ENCODE data around the gene BCL7A. TPM values are rescaled to one million over a fixed set of nuclear protein-coding genes. Genes with fewer than 3 reads are reported as not detected.
"Not testable (repeated sequence)": the region's sequence is repeated elsewhere in the genome, so short reads cannot be mapped to it uniquely, and the experiment has no call there.

BCL7A gene
- total RNA-seq, 2 experiments from 2014 or later = 6.3 to 7.3 TPM

- H3K27ac Mint-ChIP-seq = no peak overlapping the region
Observed at GRCh38 chr12:122026706-122027333, 5.1 kb downstream of the BCL7A start.

GRCh38 chr12:122028165-122028904, 6.7 kb downstream of the BCL7A start:
- POLR2A ChIA-PET = no interaction called here
- no peak for DNase-seq

More at GRCh38 chr12:122026706-122027333, 5.1 kb downstream of the BCL7A start:
- no peak for ATAC-seq (ENCODE audit: low read depth)
- H3K27me3 Mint-ChIP-seq = peaks cover 5% of the 10 kb centered on the region
- no peak for DNase-seq
- H3K4me1 Mint-ChIP-seq = peaks cover 14% of the 10 kb centered on the region
- H3K36me3 Mint-ChIP-seq = no peaks in the 10 kb centered on the region
- no peak overlapping the region for H3K4me3 Mint-ChIP-seq
- POLR2A ChIA-PET = interaction anchor here (0.7 kb wide), 1 partner anchor 1929 kb away, joined by 5 read pairs; no protein-coding TSS in a partner anchor
- H3K9me3 Mint-ChIP-seq = no peaks in the 10 kb centered on the region

GRCh38 chr12:122028905-122029560, 7.3 kb downstream of the BCL7A start:
- no peaks in the 10 kb centered on the region for H3K27me3 Mint-ChIP-seq
- H3K27ac Mint-ChIP-seq = no peak overlapping the region
- POLR2A ChIA-PET = no interaction called here
- H3K9me3 Mint-ChIP-seq = no peaks in the 10 kb centered on the region
- DNase-seq = no peak
- peak overlapping the region; percentile 0 for H3K4me3 Mint-ChIP-seq
- H3K4me1 Mint-ChIP-seq = peaks cover 9% of the 10 kb centered on the region
- no peak for ATAC-seq (ENCODE audit: low read depth)
- peaks cover 1% of the 10 kb centered on the region for H3K36me3 Mint-ChIP-seq

More at GRCh38 chr12:122028165-122028904, 6.7 kb downstream of the BCL7A start:
- Mint-ChIP-seq H3K4me3 (peak overlapping the region; percentile 0), H3K4me1 (peaks cover 10% of the 10 kb centered on the region), H3K36me3 (peaks cover 1% of the 10 kb centered on the region), H3K9me3 (no peaks in the 10 kb centered on the region), H3K27ac (no peak overlapping the region), H3K27me3 (peaks cover 1% of the 10 kb centered on the region)
- no peak for ATAC-seq (ENCODE audit: low read depth)

GRCh38 chr12:122029620-122030423, 8.1 kb downstream of the BCL7A start:
- Mint-ChIP-seq H3K4me1 (peaks cover 9% of the 10 kb centered on the region), H3K27ac (no peak overlapping the region), H3K4me3 (no peak overlapping the region), H3K27me3 (no peaks in the 10 kb centered on the region), H3K36me3 (peaks cover 1% of the 10 kb centered on the region), H3K9me3 (no peaks in the 10 kb centered on the region)
- POLR2A ChIA-PET = no interaction called here
- no peak for DNase-seq
- ATAC-seq (ENCODE audit: low read depth) = no peak

GRCh38 chr12:122030424-122031035, 8.8 kb downstream of the BCL7A start:
- ATAC-seq (ENCODE audit: low read depth) (no peak), DNase-seq (no peak)
- Mint-ChIP-seq H3K9me3 (no peaks in the 10 kb centered on the region), H3K27ac (no peak overlapping the region), H3K4me1 (peaks cover 9% of the 10 kb centered on the region), H3K36me3 (peaks cover 1% of the 10 kb centered on the region), H3K4me3 (no peak overlapping the region), H3K27me3 (no peaks in the 10 kb centered on the region)
- POLR2A ChIA-PET = no interaction called here

GRCh38 chr12:122031342-122032216, 9.9 kb downstream of the BCL7A start:
- no peaks in the 10 kb centered on the region for H3K27me3 Mint-ChIP-seq
- H3K9me3 Mint-ChIP-seq = no peaks in the 10 kb centered on the region
- peaks cover 9% of the 10 kb centered on the region for H3K4me1 Mint-ChIP-seq
- H3K27ac Mint-ChIP-seq = no peak overlapping the region
- H3K36me3 Mint-ChIP-seq = peaks cover 3% of the 10 kb centered on the region
- no peak overlapping the region for H3K4me3 Mint-ChIP-seq
- peak; percentile 69 for DNase-seq
- POLR2A ChIA-PET = no interaction called here
- peak; percentile 62 for ATAC-seq (ENCODE audit: low read depth)

- Mint-ChIP-seq H3K4me3 (no peak overlapping the region), H3K27me3 (no peaks in the 10 kb centered on the region), H3K36me3 (peaks cover 3% of the 10 kb centered on the region), H3K9me3 (no peaks in the 10 kb centered on the region), H3K27ac (no peak overlapping the region), H3K4me1 (peaks cover 9% of the 10 kb centered on the region)
- DNase-seq (no peak), ATAC-seq (ENCODE audit: low read depth) (no peak)
- POLR2A ChIA-PET = no interaction called here
Observed at GRCh38 chr12:122032580-122032979, 10.9 kb downstream of the BCL7A start.

- DNase-seq (no peak), ATAC-seq (ENCODE audit: low read depth) (no peak)
- POLR2A ChIA-PET = no interaction called here
- H3K27me3 Mint-ChIP-seq = no peaks in the 10 kb centered on the region
- peaks cover 3% of the 10 kb centered on the region for H3K36me3 Mint-ChIP-seq
- no peak overlapping the region for H3K4me3 Mint-ChIP-seq
- H3K4me1 Mint-ChIP-seq = peaks cover 2% of the 10 kb centered on the region
- H3K9me3 Mint-ChIP-seq = no peaks in the 10 kb centered on the region
- no peak overlapping the region for H3K27ac Mint-ChIP-seq
Observed at GRCh38 chr12:122035292-122035691, 13.6 kb downstream of the BCL7A start.

GRCh38 chr12:122036153-122036552, 14.5 kb downstream of the BCL7A start:
- POLR2A ChIA-PET = no interaction called here
- Mint-ChIP-seq H3K27me3 (no peaks in the 10 kb centered on the region), H3K36me3 (peaks cover 3% of the 10 kb centered on the region), H3K4me1 (peaks cover 2% of the 10 kb centered on the region), H3K4me3 (no peak overlapping the region), H3K27ac (no peak overlapping the region), H3K9me3 (no peaks in the 10 kb centered on the region)
- no peak for ATAC-seq (ENCODE audit: low read depth)
- no peak for DNase-seq

GRCh38 chr12:122040579-122041386, 19.1 kb downstream of the BCL7A start:
- H3K9me3 Mint-ChIP-seq = no peaks in the 10 kb centered on the region
- H3K27me3 Mint-ChIP-seq = no peaks in the 10 kb centered on the region
- H3K27ac Mint-ChIP-seq = no peak overlapping the region
- H3K36me3 Mint-ChIP-seq = peaks cover 7% of the 10 kb centered on the region
- no peaks in the 10 kb centered on the region for H3K4me1 Mint-ChIP-seq
- DNase-seq (no peak), ATAC-seq (ENCODE audit: low read depth) (no peak)
- POLR2A ChIA-PET = no interaction called here
- H3K4me3 Mint-ChIP-seq = no peak overlapping the region

- ATAC-seq (ENCODE audit: low read depth); H3K27ac Mint-ChIP-seq; H3K27me3 Mint-ChIP-seq; POLR2A ChIA-PET; H3K36me3 Mint-ChIP-seq; H3K9me3 Mint-ChIP-seq; H3K4me1 Mint-ChIP-seq; DNase-seq; H3K4me3 Mint-ChIP-seq: not testable (repeated sequence)
Observed at GRCh38 chr12:122041458-122041857, 19.8 kb downstream of the BCL7A start.

GRCh38 chr12:122042910-122043309, 21.2 kb downstream of the BCL7A start:
- ATAC-seq (ENCODE audit: low read depth) (no peak), DNase-seq (no peak)
- no peaks in the 10 kb centered on the region for H3K4me1 Mint-ChIP-seq
- peaks cover 5% of the 10 kb centered on the region for H3K36me3 Mint-ChIP-seq
- no peak overlapping the region for H3K4me3 Mint-ChIP-seq
- POLR2A ChIA-PET = no interaction called here
- H3K27ac Mint-ChIP-seq = no peak overlapping the region
- H3K27me3 Mint-ChIP-seq = no peaks in the 10 kb centered on the region
- H3K9me3 Mint-ChIP-seq = no peaks in the 10 kb centered on the region

Measured in activated naive CD8-positive, alpha-beta T cell treated with anti-CD3 and anti-CD28 coated beads, Interleukin-2, amount 10 ng/mL, durations not matched to agents 7 days and 5 days (primary cell).